HG03045 (cell line): ENCODE data around the gene ADSS2.
"Not testable (repeated sequence)": the region's sequence is repeated elsewhere in the genome, so short reads cannot be mapped to it uniquely, and the experiment has no call there.

Experiments
- ATAC-seq: cut with Tn5 transposase; IDR thresholded peaks from one replicate; pipeline ENCODE4 v1.9.1; 2021; ENCODE audit warnings: mild to moderate bottlenecking, moderate library complexity; ENCODE audit not compliant: unreplicated experiment

Gene ADSS2

GRCh38 chr1:244368279-244368678, 83.4 kb downstream of the ADSS2 start:
- no peak for ATAC-seq

- ATAC-seq: no peak
These were observed 84.2 kb downstream of the ADSS2 start for GRCh38 chr1:244367399-244368114.

GRCh38 chr1:244365809-244366208, 85.9 kb downstream of the ADSS2 start:
- no peak for ATAC-seq

GRCh38 chr1:244365262-244365661, 86.4 kb downstream of the ADSS2 start:
- ATAC-seq: not testable (repeated sequence)

- ATAC-seq: no peak
These were observed 89.2 kb downstream of the ADSS2 start for GRCh38 chr1:244362476-244362875.

GRCh38 chr1:244361764-244362473, 89.8 kb downstream of the ADSS2 start:
- ATAC-seq: no peak
